Mucosa of rectum (tissue), 2 donors: ENCODE measurements around the gene ZRSR2.
A peak's percentile ranks its signal among the peaks of the same experiment; 100 is the strongest.
"Not testable (repeated sequence)": the region's sequence is repeated elsewhere in the genome, so short reads cannot be mapped to it uniquely, and the experiment has no call there.

Source experiments
- H3K27ac ChIP-seq, 2 donors: one replicate each; pipeline ENCODE4 v1.7.0; 2013; ENCODE audit warnings: inconsistent platforms in 2 of 2, low read depth in 2 of 2, low read length in 2 of 2
- H3K27me3 ChIP-seq, 2 donors: one replicate each; pipeline ENCODE4 v1.7.0; 2013; ENCODE audit warnings: low read length in 2 of 2; ENCODE audit not compliant: control insufficient read depth in 2 of 2, insufficient read depth in 2 of 2
- H3K36me3 ChIP-seq, 2 donors: one replicate each; pipeline ENCODE4 v1.7.0; 2013; ENCODE audit warnings: low read length in 2 of 2; ENCODE audit not compliant: control insufficient read depth in 2 of 2, insufficient read depth in 2 of 2
- H3K4me1 ChIP-seq, 2 donors: one replicate each; pipeline ENCODE4 v1.7.0; 2013; ENCODE audit warnings: low read length in 2 of 2, mild to moderate bottlenecking in 1 of 2; ENCODE audit not compliant: control insufficient read depth in 2 of 2, insufficient read depth in 2 of 2
- H3K4me3 ChIP-seq, 2 donors: one replicate each; pipeline ENCODE4 v1.7.0; 2013; ENCODE audit warnings: low read length in 2 of 2
- H3K9ac ChIP-seq, 2 donors: one replicate each; pipeline ENCODE4 v1.7.0; 2013; ENCODE audit warnings: low read length in 2 of 2, low read depth in 1 of 2, mild to moderate bottlenecking in 1 of 2
- H3K9me3 ChIP-seq, 2 donors: one replicate each; pipeline ENCODE4 v1.7.0; 2013; ENCODE audit warnings: low read length in 2 of 2; ENCODE audit not compliant: control insufficient read depth in 2 of 2
- donor health status: healthy.
- donor health status: Normal muscosa, but diverticular disease.

ZRSR2 gene, protein sequence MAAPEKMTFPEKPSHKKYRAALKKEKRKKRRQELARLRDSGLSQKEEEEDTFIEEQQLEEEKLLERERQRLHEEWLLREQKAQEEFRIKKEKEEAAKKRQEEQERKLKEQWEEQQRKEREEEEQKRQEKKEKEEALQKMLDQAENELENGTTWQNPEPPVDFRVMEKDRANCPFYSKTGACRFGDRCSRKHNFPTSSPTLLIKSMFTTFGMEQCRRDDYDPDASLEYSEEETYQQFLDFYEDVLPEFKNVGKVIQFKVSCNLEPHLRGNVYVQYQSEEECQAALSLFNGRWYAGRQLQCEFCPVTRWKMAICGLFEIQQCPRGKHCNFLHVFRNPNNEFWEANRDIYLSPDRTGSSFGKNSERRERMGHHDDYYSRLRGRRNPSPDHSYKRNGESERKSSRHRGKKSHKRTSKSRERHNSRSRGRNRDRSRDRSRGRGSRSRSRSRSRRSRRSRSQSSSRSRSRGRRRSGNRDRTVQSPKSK

DNA sequence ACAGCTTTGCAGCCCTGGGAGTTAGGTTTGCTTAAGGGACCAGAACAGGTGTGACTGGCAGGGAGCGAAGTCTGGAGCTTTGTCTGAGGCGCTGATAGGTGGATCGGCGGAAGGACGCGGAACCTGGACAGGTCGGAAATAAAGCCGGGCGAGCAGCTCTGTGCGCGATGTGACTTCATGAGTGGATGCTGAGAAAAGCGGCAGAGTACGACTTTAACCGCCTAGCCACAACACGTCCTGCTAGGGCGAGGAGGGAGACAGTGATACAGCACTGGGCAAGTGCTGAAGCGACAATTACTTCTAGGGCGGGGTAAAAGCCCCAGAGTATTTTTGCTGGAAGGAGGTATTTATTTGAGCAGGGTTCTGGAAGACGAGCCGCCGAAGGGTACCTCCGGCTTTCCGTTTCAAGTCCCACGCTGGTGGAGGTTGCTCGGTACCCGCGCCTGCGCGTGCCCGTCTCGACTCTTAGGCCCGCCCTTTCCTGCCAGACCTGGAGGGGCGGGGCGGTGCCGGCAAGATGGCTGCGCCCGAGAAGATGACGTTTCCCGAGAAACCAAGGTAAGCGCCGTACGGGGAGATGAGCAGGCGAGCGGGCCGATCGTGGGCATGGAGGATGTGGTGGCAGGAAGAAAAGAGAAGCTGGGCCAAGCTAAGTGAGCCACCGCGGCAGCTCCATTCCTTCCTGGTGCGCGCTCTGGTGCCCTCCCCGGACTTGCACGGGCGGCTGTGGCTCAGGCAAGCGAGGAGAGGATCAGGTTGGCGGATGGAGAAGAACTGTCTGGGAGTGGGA is at the start of gene ZRSR2:
ZRSR2 (plus strand) TSS at position 506 of the 790 bp plus-strand sequence; CDS start at position 518, 12 bp downstream.
- peak within 1 kb of the TSS; percentile 97 for H3K4me3 ChIP-seq
- no peaks in the 10 kb centered on the region for H3K9me3 ChIP-seq
- H3K9ac ChIP-seq: peak within 1 kb of the TSS; percentile 90
- peak within 1 kb of the TSS; percentile 89 to 91 for H3K27ac ChIP-seq
- no peaks in the 10 kb centered on the region for H3K27me3 ChIP-seq
- peaks cover 5 to 7% of the 10 kb centered on the region in 2 donors for H3K4me1 ChIP-seq
- H3K36me3 ChIP-seq: peaks cover 6 to 8% of the 10 kb centered on the region in 2 donors

DNA sequence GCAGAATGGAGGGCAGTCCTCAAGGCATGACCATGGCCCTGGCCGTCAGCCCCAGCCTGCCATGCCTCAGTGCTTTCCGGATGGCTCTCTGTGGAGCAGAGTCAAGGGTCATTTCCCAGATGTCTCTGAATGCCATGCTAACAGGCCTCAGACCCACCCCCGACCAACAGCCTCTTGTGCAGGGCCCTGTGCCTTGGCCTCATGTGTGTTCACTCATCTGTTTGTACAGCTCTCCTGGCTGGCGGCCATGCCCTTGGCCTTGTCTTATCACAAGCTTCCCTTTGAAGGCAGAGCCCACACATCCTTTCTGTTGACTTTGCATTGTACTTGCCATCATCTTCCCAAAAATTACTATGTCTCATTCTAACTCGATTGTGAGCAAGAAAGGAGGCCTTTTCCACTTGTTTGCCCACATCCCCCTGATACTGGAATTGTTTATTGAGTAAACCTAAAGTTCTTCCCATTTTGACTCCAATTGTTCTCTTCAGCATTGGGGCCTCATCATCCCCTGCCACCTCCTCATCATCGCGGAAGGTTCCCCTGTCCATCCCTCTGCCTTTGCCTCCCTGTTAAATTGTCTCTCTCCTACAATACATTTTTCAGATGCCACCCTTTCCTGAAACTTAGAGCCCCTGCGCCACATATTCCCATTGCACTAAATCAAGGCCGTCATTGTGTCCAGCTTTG is 46.0 kb upstream of the ZRSR2 start:
- no peak overlapping the region for H3K9ac ChIP-seq
- H3K27ac ChIP-seq: no peak overlapping the region
- no peaks in the 10 kb centered on the region for H3K36me3 ChIP-seq
- H3K4me3 ChIP-seq: no peak overlapping the region
- no peaks in the 10 kb centered on the region for H3K27me3 ChIP-seq
- no peaks in the 10 kb centered on the region for H3K4me1 ChIP-seq
- H3K9me3 ChIP-seq: no peaks in the 10 kb centered on the region

DNA sequence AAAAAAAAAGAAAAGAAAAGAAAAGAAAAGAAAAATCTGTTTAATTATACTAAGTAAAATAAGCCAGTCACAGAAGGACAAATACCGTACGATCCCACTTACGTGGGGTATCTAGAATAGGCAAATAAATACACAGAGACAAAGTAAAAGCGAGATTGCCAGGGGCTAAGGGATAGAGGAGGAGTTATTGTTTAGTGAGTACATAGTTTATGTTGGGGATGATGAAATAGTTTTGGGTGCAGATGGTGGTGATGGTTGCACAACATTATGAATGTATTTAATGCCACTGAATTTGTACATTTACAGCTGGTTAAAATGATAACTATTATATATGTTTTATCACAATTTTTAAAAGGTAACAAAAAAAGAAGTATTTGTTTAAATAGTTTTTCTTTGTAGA is 45.1 kb upstream of the ZRSR2 start:
- H3K27me3 ChIP-seq: no peaks in the 10 kb centered on the region
- no peak overlapping the region for H3K9ac ChIP-seq
- H3K27ac ChIP-seq: no peak overlapping the region
- no peak overlapping the region for H3K4me3 ChIP-seq
- H3K4me1 ChIP-seq: no peaks in the 10 kb centered on the region
- H3K9me3 ChIP-seq: no peaks in the 10 kb centered on the region
- H3K36me3 ChIP-seq: no peaks in the 10 kb centered on the region

DNA sequence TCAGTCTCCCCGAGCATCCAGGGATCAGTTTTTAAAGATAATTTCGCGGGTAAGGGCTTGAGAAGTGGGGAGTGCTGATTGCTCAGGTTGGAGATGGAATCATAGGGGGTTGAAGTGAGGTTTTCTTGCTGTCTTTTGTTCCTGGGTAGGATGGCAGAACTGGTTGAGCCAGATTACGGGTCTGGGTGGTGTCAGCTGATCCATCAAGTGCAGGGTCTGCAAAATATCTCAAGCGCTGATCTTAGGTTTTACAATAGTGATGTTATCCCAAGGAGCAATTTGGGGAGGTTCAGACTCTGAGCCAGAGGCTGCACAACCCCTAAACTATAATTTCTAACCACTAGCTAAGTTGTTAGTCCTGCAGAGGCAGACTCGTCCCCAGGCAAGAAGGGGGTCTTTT is 43.6 kb upstream of the ZRSR2 start:
- H3K9ac ChIP-seq, H3K9me3 ChIP-seq, H3K4me3 ChIP-seq, H3K27me3 ChIP-seq, H3K36me3 ChIP-seq, H3K27ac ChIP-seq: not testable (repeated sequence)
- peaks cover 6 to 11% of the 10 kb centered on the region in 2 donors for H3K4me1 ChIP-seq

DNA sequence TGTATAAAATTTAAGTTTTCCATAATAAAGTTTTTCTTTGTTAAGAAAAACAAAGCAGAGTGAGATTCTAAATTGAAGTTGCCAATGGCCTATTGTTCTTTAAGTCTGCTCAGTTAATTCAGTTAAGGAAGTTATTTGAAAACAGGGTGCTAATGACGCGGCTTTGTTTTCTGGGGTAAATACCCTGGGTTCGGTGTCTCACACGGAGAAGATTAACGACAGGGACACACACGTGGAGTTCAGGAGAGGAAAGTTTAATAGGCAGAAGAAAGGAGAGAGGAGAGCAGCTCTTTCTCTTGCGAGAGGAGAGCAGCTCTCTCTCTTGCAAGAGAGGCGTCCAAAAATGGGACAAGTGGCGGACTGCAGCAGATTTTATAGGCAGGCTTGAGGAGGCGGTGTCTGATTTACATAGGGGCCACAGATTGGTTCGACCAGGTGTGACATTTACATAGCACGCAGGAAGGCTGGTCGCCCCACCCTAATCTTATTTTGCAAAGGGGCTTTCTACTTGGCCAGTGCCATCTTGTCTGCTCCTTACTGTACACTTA is 42.6 kb upstream of the ZRSR2 start:
- no peaks in the 10 kb centered on the region for H3K27me3 ChIP-seq
- no peaks in the 10 kb centered on the region for H3K9me3 ChIP-seq
- H3K27ac ChIP-seq: no peak overlapping the region

DNA sequence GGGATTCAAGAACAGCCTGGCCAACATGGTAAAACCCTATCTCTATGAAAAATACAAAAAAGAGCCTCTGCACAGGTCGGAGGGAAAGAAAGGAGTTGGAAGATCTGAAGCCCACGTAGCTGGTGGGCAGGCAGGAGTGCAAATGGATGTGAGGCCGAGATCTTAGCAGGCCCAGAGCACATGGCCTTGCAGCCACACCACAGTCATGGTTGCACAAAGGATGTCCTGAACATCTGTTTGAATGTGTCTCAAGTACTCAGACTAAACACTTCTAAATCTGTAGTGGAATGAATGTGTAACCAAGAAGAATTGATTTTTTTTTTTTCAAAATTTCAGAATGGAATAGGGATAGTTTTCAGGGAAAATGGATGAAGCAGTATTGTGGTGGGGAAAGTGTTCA is 41.4 kb upstream of the ZRSR2 start:
- Histone ChIP-seq H3K9ac (no peak overlapping the region), H3K27ac (no peak overlapping the region), H3K4me3 (no peak overlapping the region), H3K9me3 (no peaks in the 10 kb centered on the region), H3K36me3 (no peaks in the 10 kb centered on the region), H3K4me1 (peaks cover 8 to 13% of the 10 kb centered on the region in 2 donors), H3K27me3 (no peaks in the 10 kb centered on the region)

More for the DNA sequence above, 42.6 kb upstream of the ZRSR2 start:
- no peak overlapping the region for H3K9ac ChIP-seq
- H3K36me3 ChIP-seq: no peaks in the 10 kb centered on the region
- no peak overlapping the region for H3K4me3 ChIP-seq
- H3K4me1 ChIP-seq: peaks cover 8 to 13% of the 10 kb centered on the region in 2 donors

DNA sequence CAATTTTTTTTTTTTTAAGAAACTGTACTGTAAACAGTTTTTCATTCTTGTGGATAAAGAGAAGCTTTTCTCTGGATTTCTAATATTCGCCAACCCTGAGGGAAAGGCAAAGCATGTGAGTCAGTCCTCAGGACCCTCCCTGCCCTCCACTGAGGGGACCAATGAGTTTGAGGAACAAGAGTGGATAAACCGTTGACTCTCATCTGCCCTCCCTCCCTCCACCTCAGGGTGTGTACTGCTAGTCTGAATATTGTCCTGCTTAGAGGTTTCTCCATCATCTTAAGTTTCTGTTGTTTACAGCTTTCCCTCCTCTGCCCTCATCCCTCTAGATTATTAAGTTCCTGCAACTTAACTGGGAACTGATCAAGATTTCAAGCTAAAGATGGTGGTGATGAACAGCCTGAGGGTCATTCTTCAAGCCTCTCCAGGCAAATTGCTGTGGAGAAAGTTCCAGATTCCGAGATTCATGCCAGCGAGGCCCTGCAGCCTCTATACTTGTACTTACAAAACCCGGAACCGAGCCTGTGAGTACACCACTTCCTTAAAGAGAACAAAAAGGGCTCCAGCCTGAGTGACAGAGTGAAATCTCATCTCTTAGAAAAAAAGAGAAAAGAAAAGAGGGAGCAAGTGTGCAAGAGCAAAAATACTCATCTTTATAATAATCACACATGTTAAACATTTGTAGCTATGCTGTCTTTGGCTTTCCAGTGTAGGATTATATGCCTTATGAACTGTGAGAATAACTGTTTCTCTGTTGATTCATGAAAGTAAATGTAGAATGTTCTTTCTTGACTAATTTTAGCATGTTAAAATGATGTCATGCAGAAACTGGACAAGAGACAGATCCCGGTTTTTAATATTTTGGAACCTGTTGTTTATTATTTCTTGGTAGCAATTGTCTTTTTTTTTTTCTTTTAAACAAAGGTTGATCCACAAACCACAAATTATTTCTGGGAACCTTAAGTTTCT is 40.4 kb upstream of the ZRSR2 start:
- Histone ChIP-seq H3K9ac (peak overlapping the region in 1 of 2 donors; percentile 17), H3K9me3 (no peaks in the 10 kb centered on the region)

DNA sequence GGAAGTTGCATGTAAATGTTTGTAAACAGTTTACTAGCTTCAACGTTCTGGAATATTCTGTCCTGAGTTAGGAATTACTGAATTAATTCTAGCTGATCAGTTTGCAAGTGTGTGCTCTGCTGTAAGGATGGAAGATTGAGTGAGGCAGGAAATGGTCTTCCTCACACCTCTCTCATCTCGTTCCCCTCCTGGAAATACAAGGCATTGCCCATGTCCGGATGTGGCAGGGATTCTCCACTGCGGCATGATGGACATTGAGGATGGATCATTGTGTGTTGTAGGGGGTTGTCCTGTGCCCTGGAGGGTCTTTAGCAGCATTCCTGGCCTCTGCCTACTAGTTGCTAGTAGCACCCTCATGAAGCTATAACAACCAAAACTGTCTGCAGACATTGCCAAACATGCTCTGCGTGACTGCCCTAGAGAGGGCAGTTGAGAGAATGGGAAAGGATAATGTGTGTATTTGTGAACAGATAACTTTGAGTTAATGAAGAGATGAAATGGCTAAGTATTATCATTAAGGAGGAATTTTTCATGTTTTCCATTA is 39.6 kb upstream of the ZRSR2 start:
- peaks cover 8 to 13% of the 10 kb centered on the region in 2 donors for H3K4me1 ChIP-seq
- no peak overlapping the region for H3K4me3 ChIP-seq
- no peaks in the 10 kb centered on the region for H3K27me3 ChIP-seq
- no peak overlapping the region for H3K9ac ChIP-seq
- H3K9me3 ChIP-seq: no peaks in the 10 kb centered on the region
- H3K36me3 ChIP-seq: no peaks in the 10 kb centered on the region
- peak overlapping the region; percentile 9 to 39 for H3K27ac ChIP-seq

More for the DNA sequence above, 40.4 kb upstream of the ZRSR2 start:
- H3K36me3 ChIP-seq: no peaks in the 10 kb centered on the region
- peaks cover 8 to 13% of the 10 kb centered on the region in 2 donors for H3K4me1 ChIP-seq
- peak overlapping the region; percentile 63 to 67 for H3K27ac ChIP-seq
- H3K27me3 ChIP-seq: no peaks in the 10 kb centered on the region
- H3K4me3 ChIP-seq: no peak overlapping the region
